Heart left ventricle (tissue), 13 donors: Measurements from ENCODE around the gene KLHDC7B.

ENCODE experiments used
- POLR2A ChIP-seq, 2 donors: fragments of 450-650 bp; IDR thresholded peaks; one replicate each; pipeline ENCODE4 v1.6.1; 2017; ENCODE audit warnings: antibody characterized with exemption in 2 of 2, mild to moderate bottlenecking in 2 of 2, moderate library complexity in 2 of 2
- TF ChIP-seq, protein P1 (sequence below), 12 donors: fragments of 200-600 bp; sonication (generic) in 4 of 12; IDR thresholded peaks; one replicate each; pipeline versions ENCODE4 v1.5.0 to v1.8.0; 2018 to 2022; ENCODE audit warnings: antibody characterized with exemption in 12 of 12, mild to moderate bottlenecking in 5 of 12
- donor health status: ischemic (EF 13 %, LVEDD 7.1; RV severe dilation, severe dysfunction).
- donor health status: DM: no; HTN: yes; CAD: no.
- donor health status: DM: no; HTN: no; CAD: no.
- donor health status: ischemic (EF 25% LVEDD 6.9; RV normal size, moderate dysfunction).
- donor health status: ischemic (EF 25% LVEDD 5.7; RV mildly dilated, moderate dysfunction).
- donor health status: ischemic (EF 35%, LVEDD 5.7; RV mildly dilated, moderate dysfunction).
- donor health status: nonischemic (EF 11% LVEDD 7.7; RV severe dilation, severe dysfunction).
- donor health status: DM: yes; HTN: yes; CAD: no.
- donor health status: PGD.
- donor health status: ischemic (EF 29% LVEDD 5.4; RV normal size, mild dysfunction).
- donor health status: nonischemic (EF 23%, LVEDD 6.1; RV moderate dilation, normal function).

DNA sequence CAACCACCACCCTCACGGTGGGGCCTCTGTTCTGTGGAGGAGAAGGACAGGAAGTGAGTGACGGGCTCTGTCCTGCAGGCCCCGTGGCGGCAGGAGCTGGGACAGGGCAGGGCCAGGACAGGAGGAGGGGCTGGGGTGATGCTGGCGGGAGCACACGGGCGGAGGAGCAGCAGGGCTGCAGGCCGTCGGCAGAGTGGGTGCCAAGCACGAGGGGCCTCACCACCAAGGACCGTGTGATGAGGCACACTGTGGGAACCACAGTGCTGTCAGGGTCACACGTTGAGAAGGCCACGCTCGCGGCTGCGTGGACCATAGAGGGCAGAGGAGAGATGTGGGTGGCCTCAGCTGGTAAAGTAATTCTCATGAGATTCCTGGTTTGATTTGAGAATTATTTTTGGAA, 28.8 kb upstream of the KLHDC7B start:
- TF ChIP-seq, protein P1, sequence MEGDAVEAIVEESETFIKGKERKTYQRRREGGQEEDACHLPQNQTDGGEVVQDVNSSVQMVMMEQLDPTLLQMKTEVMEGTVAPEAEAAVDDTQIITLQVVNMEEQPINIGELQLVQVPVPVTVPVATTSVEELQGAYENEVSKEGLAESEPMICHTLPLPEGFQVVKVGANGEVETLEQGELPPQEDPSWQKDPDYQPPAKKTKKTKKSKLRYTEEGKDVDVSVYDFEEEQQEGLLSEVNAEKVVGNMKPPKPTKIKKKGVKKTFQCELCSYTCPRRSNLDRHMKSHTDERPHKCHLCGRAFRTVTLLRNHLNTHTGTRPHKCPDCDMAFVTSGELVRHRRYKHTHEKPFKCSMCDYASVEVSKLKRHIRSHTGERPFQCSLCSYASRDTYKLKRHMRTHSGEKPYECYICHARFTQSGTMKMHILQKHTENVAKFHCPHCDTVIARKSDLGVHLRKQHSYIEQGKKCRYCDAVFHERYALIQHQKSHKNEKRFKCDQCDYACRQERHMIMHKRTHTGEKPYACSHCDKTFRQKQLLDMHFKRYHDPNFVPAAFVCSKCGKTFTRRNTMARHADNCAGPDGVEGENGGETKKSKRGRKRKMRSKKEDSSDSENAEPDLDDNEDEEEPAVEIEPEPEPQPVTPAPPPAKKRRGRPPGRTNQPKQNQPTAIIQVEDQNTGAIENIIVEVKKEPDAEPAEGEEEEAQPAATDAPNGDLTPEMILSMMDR (IDR thresholded peaks at IDR 0.05) = no peak
- no peak for TF ChIP-seq POLR2A (IDR thresholded peaks at IDR 0.05)
